Stimulated activated CD8-positive, alpha-beta memory T cell treated with anti-CD3 and anti-CD28 coated beads, Interleukin-12 subunit alpha, Interleukin-12 subunit beta, amount 100 ng/mL, for 24 hours (primary cell): Measurements from ENCODE around the gene EPB41L1.

Source experiments
- DNase-seq: peaks from one replicate; pipeline ENCODE4 v3.0.0-alpha.2; 2020; ENCODE audit errors: extremely low read depth

Gene EPB41L1

DNA sequence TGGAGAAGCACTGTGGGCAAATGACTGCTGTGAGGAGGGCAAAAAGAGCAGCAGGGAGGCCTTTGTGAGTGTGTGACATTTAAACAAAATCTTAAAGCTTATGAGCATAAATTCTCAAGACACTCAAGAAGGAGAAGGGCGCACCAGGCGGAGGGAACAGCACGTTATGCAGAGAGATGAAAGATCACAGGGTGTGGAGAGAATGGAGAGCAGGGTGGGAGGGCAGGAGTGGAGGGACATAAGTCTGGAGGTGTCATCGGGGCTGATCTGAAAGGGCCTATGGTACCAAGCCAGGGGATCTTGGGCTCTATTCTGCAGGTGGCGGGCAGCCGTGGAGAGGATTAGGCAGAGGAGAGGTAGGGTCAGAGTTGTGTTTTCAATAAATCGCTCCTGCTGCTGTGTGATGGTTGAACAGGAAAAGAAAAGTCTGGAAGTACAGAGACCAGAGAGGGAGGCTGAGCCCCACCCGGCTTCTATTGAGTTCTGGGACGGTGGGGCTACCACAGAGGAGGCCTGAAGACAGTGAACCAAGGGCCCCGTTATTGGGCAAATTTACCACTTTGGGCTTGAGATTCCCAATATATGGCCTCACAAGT is 127.3 kb downstream of the EPB41L1 start:
- DNase-seq: no peak
